NCI-H146 treated with DMSO at 0.1 percent for 48 hours (cell line): Measurements from ENCODE around the gene FRMD3.

Source experiments
- DNase-seq: peaks from one replicate; lab custom pipeline; 2025; ENCODE audit not compliant: unreplicated experiment; lab: John Stamatoyannopoulos, UW

Gene FRMD3

DNA sequence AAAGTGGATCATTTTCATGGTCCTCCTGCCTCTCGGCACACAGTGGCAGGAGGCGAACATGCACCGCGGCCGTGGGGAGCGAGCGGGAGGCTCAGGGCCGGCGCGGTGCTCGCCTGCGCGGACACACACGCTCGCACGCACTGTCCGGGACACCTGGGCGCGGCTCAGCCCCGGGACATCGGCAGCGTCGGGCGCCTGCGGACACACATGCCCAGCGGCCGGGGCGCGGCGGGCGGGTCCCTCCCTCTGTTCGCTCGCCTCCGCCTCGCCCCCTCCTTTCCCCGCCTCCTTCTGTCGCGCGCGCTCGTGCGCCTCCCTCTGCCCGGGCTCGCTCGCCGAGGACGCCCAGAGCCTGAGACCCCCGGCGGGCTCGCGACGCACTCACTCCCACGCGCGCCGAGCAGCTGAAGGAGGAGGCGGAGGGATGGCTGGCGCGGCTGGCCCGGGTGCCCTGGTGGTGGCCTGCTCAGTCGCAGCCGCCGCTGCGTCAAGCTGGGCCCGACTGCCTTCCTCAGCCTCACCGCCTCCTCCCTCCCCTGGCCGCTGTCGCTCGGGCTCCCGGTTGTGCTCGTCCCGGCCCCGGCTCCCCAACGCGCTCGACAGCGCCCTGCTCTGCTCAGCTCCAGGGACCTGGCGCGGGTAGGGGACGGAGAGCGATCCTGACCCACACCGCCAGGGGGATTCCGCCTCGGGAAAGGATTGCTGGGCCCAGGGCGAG lies at the start of gene FRMD3:
Gene FRMD3, minus strand, starts transcription at position 230 of the 718 bp plus-strand sequence. Its CDS starts 170 bp downstream, at position 60.
- peak; percentile 48 for DNase-seq

- peak; percentile 59 for DNase-seq
These were observed 46.8 kb upstream of the FRMD3 start for GRCh38 chr9:83584995-83585394.

- peak; percentile 34 for DNase-seq
These were observed 45.2 kb upstream of the FRMD3 start for GRCh38 chr9:83583151-83584014.

GRCh38 chr9:83582029-83582428 lies 43.8 kb upstream of the FRMD3 start:
- no peak for DNase-seq

GRCh38 chr9:83574482-83574881 lies 36.3 kb upstream of the FRMD3 start:
- no peak for DNase-seq

GRCh38 chr9:83572524-83572923 lies 34.3 kb upstream of the FRMD3 start:
- no peak for DNase-seq

DNA sequence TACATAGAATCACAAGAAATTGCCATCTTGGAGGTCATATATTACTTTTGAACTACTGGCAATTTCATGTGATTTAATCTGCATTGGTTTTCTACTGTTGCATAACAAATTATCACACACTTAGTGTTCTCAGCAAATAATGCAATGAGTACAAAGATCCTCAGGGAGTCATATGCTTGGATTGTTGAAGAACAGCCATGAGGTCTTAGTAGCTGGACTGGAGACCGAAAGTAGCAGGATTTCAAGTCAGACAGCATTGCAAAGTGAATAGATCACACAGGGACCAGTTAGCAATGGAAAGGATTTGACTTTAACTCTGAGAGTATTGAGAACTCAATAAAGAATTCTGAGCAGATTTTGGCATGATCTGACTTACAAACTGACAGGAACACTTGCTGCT lies 32.2 kb upstream of the FRMD3 start:
- DNase-seq: no peak

GRCh38 chr9:83569326-83569725 lies 31.1 kb upstream of the FRMD3 start:
- DNase-seq: no peak

GRCh38 chr9:83563360-83563759 lies 25.2 kb upstream of the FRMD3 start:
- DNase-seq: no peak

DNA sequence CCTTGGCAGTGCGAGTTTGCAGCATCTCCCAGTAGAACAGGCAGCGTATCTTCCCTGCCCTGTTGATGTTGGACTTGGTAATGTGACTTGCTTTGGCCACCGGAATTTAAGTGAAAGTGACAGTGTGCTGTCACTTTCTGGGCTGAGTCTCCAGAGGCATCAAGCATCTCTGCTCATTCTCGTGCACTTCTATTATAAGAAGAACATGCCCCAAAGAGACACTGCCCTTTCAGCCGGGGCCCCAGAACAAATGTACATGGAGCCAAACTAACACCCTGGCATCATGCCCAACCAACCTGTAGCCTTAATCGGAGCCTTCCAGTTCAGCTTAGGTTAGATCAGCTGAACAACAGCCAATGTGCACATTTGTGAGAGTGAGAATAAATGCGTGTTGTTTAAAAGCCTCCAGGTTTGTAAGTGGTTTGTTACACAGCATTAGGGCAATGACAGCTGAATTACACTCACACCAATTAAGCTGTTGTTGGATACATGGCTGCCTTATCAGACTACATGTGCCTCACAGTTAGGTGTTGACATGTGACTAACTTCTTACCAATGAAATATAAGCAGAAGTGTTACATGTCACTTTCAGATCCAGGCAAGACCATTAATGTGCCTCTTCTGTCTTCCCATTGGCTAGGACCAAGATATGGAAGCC lies 22.1 kb upstream of the FRMD3 start:
- no peak for DNase-seq

DNA sequence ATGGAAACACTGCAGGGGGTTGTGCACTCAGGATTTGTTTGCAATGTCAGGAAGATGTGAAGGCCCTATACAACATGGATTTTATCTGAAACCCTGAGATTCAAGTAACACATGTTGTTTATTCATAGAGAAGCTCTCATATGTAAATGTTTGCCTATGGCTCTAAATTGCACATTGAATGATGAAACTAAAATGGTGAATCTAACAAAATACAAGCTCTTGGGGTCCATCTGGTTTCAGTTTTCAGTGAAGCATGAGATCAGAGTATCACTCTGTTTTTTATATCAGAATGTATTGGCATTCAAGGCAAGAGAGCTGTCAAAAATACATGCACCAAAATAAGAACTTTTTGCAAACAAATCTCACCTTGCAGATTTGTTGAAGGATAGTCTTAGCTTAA lies 19.6 kb upstream of the FRMD3 start:
- no peak for DNase-seq

DNA sequence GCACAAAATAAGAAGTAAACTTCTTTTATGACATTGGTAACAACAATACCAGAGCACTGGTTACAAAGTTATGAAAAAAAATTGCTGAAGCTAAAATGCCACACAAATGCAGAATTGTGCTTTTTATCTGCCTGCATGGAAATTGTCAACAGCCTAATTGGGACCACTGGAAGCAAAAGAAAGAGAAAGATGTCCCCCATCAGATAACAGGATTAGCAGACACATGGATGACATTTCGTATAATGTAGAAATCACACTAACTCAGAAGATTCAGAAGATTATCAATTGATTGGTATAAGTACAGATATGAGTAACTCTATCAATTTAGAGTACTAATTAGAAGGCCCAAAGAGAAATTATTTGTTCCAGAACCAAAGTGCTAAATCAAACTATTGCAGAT lies 19.1 kb upstream of the FRMD3 start:
- DNase-seq: no peak

DNA sequence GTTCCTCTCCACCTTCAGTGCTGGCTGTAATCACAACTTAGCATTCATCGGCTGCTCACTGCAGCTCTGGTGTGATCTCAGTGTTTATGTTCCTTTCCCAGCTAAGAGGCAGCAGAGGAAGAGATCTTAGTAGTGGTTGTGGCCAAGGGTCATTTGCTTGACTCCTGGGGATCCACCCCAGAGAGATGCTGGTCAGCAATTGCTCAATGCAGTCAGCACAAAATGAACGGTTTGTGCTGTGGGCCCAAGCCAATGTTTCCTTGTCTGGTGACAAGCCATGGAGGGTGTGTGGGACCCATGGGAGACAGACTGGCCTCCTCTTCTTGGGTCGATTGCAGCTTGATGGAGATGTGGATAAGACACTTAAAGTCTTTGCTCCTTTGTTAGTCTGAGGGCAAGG lies 16.1 kb upstream of the FRMD3 start:
- DNase-seq: no peak

DNA sequence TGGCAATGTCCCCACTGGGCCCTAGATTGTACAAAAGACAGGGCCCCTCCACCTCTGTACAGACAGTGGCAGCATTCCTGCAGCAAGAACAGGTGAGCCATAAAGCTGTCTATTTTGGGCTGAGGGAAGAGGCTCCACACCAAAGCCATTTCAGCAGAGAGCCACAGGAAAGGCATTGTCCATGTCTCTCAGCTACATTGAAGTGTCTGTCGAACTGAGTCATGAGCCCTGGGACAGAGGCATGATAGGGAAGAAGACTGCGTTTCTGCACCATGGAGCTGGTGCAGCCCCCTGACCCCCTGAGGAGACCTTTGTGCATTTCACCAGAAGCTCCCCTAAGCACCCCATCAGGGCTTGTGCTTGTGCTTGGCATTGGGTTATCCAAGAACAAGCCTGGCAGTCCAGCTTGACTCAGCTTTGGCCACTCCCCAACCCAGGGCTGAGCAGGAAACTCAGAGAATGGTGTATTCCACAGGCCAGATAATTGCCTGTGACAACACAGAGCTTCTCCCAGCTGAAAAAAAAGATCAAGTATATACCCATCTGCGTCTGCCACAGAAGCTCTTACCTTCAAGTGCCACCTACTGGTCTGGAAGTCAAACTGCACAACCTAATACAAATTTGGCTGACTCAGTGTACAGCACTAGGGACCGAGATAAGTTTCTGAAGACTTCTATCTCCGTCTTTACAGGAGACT lies 5.9 kb upstream of the FRMD3 start:
- peak; percentile 70 for DNase-seq

GRCh38 chr9:83538890-83539238 lies 663 bp upstream of the FRMD3 start:
- no peak for DNase-seq

DNA sequence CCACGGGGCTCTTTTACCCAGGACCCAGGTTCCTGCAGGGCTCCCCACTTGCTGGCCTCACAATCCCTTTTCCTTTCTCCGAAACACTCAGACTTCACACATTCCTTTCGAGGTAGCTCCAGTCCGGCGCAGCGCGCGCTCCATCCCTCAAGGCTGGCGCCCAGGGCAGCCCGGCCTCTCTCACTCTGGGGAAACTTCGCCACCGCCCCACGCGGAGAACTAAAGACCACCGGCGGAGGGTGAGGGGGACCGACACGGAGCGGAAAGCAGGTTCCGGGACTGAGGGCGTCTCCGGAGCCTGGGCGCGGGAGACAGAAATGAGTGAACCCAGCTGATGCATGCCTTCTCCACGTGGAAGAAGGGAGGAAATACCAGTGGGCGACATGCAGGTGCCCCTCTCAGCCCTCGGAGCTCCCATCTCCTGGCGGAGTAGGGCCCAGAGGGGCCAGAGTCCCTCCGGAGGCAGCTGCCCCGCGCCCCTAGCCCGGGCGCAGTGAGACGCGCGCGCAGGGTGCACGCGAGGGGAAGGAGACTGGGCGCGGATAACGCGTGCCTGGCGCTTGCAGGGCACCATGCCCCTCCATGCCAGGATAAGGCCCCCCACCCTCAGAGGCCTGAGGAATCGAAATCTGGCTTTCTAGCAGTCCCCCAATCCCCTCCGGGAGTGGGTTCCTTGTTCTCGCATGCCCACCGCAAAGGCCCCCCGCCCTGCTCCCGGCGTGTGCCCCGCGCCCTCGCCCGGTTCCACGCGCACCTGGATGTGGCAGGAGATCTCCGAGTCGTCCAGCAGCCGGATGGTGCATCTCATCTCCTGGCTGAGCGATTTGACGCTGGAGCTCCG lies 650 bp downstream of the FRMD3 start:
- DNase-seq: no peak

- DNase-seq: no peak
These were observed 1.9 kb downstream of the FRMD3 start for GRCh38 chr9:83536332-83536731.

DNA sequence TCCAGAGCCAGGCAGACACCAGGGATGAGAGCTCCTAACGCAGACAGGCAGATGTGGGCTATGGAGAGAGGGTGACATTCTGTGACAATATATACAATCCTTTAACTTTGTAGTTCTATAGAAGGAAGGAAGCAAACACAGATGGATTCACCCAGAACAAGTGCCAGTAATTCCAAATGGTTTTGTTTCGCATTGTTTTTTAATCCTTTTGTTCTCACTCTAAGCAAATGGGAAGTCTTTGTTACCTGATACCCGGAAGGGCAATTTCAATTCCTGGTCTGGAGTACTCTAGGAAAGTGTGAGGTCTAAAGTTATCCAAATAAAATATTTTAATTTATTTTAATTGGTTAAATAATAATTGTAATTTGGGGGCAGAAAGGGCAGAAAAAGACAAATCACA lies 2.5 kb downstream of the FRMD3 start:
- DNase-seq: no peak

DNA sequence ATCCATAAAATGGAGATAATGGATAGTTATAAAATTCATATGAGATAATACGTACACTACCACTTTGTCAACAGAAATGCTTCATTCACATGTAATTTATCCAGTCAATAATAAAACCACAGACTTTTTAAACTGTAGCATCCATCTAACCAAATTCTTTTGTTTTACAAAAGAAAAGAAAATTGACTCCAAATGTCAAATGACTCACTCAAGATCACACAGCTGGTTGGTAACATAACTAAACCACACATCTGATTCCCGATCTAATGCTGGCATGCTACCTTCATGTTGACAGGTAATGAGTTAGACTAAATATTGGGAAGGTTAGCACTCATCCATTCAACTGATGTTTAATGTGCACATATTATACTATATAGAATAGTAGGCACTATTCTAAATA lies 4.9 kb downstream of the FRMD3 start:
- DNase-seq: no peak

DNA sequence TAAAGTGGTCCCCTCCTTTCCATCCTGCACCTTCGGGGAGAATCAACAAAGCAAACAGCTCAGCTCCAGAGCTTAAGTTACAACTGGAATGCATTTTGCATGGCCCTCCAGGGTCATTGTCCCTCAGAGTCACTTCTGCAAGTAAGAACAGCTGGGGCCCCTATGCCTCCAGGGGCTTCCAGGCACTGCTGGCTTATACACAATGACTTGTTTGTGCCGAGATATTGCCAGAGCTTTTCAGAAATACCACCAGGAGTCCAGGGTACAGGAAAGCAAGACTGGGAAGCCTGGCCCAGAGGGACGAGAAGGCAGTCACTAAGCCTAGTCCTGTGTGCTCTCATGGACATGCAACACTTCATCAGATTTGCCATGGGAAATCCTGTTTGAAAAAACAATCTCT lies 11.3 kb downstream of the FRMD3 start:
- DNase-seq: peak; percentile 20
